K562 (cell line): ENCODE measurements around the gene ATP6V0E1. TPM values are rescaled to one million over a fixed set of nuclear protein-coding genes. Genes with fewer than 3 reads are reported as not detected.

Experiments
- ATAC-seq: fragments of 200-7000 bp; cut with Tn5 transposase; 3 replicates; pipeline ENCODE4 v1.9.1; 2020; ENCODE audit warnings: moderate library complexity
- BruUV-seq: library from RNA; stranded (reverse); fragments of 400-500 nt; replicated peaks from 2 replicates; lab custom pipeline; 2021; lab: Mats Ljungman, UMichigan
- CTCF ChIA-PET: fragments of 300-600 bp; formaldehyde crosslinking; extraction: SDS; loops from one replicate; lab custom pipeline; 2021; ENCODE audit warnings: low intra/inter-chr PET ratio; lab: Yijun Ruan, JAX
- POLR2A ChIA-PET: fragments of 300-600, 350-650 bp; sonication (Branson Sonifier 250); formaldehyde crosslinking; extraction: SDS; loops from one replicate; lab custom pipeline; 2021; ENCODE audit warnings: antibody characterized with exemption, inconsistent platforms; lab: Yijun Ruan, JAX
- DNase-seq, 4 experiments: peaks; one replicate each; pipeline versions ENCODE4 v3.0.0 to v3.0.0-alpha.2; 2011 to 2018; ENCODE audit warnings: low spot score in 3 of 4, mixed read lengths in 3 of 4; ENCODE audit errors: extremely low read depth in 1 of 4
- FAIRE-seq: peaks from 2 replicates; lab custom pipeline; 2011; peaks lifted over from hg19 to GRCh38; lab: Jason Lieb, UNC
- H2AFZ ChIP-seq: 2 replicates; pipeline ENCODE4 v1.6.0; 2011; ENCODE audit warnings: low read depth, low read length, control low read depth, inconsistent platforms
- H3K27ac ChIP-seq: fragments of 200-600 bp; 3 replicates; pipeline ENCODE4 v1.8.0; 2011; ENCODE audit warnings: low read depth, mild to moderate bottlenecking, control low read depth, inconsistent platforms, low read length, moderate library complexity, mixed read lengths; ENCODE audit errors: extremely low read depth
- H3K27me3 ChIP-seq, 2 experiments: fragments of 300-600 bp in 1 of 2; 2 replicates in 1 of 2; 3 replicates in 1 of 2; pipeline versions ENCODE4 v1.6.0 to v1.8.0; 2011; ENCODE audit warnings: inconsistent platforms in 2 of 2, low read length in 2 of 2, mild to moderate bottlenecking in 1 of 2, mixed read lengths in 1 of 2, moderate library complexity in 1 of 2; ENCODE audit not compliant: control insufficient read depth in 2 of 2, insufficient read depth in 2 of 2
- H3K36me3 ChIP-seq: fragments of 300-600 bp; 3 replicates; pipeline ENCODE4 v1.8.0; 2011; ENCODE audit warnings: mild to moderate bottlenecking, low read length, inconsistent platforms; ENCODE audit not compliant: control insufficient read depth, insufficient read depth
- H3K4me1 ChIP-seq, 2 experiments: fragments of 200-600 bp in 1 of 2; replicated peaks in 1 of 2; 2 replicates in 1 of 2; 3 replicates in 1 of 2; pipeline versions ENCODE4 v1.5.1 to v1.8.0; 2011; ENCODE audit warnings: inconsistent platforms in 2 of 2, low read length in 2 of 2, mild to moderate bottlenecking in 1 of 2, mixed read lengths in 1 of 2, moderate library complexity in 1 of 2; ENCODE audit not compliant: control insufficient read depth in 2 of 2, insufficient read depth in 2 of 2
- H3K4me2 ChIP-seq: 2 replicates; pipeline ENCODE4 v1.6.1; 2011; ENCODE audit warnings: low read length, control low read depth, inconsistent platforms, mixed read lengths; ENCODE audit not compliant: insufficient read depth
- H3K4me3 ChIP-seq: fragments of 200-600 bp; sonication (generic), shearing (Covaris generic); 2 replicates; pipeline ENCODE4 v1.5.1; 2016; ENCODE audit warnings: control low read depth, inconsistent platforms
- H3K79me2 ChIP-seq: fragments of 200-600 bp; 3 replicates; pipeline ENCODE4 v1.8.0; 2011; ENCODE audit warnings: low read length, inconsistent platforms; ENCODE audit not compliant: control insufficient read depth, insufficient read depth
- H3K9ac ChIP-seq, 2 experiments: 2 replicates each; pipeline versions ENCODE4 v1.6.0 to v1.6.1; 2011; ENCODE audit warnings: low read depth in 2 of 2, low read length in 2 of 2, control low read depth in 1 of 2, inconsistent platforms in 1 of 2, mild to moderate bottlenecking in 1 of 2, mixed read lengths in 1 of 2; ENCODE audit not compliant: insufficient read depth in 1 of 2
- H3K9me1 ChIP-seq: one replicate; pipeline ENCODE4 v1.6.0; 2011; ENCODE audit warnings: inconsistent platforms, mild to moderate bottlenecking, low read length, moderate library complexity; ENCODE audit not compliant: control insufficient read depth, insufficient read depth
- H3K9me3 ChIP-seq: replicated peaks from 2 replicates; pipeline ENCODE4 v1.5.1; 2011; ENCODE audit warnings: low read depth, low read length, inconsistent platforms; ENCODE audit not compliant: control insufficient read depth, insufficient read depth
- H4K20me1 ChIP-seq: replicated peaks from 2 replicates; pipeline ENCODE4 v1.6.1; 2011; ENCODE audit warnings: low read length, inconsistent platforms, mixed read lengths; ENCODE audit not compliant: control insufficient read depth, insufficient read depth
- BCOR ChIP-seq: fragments of 450-650 bp; IDR thresholded peaks from 2 replicates; pipeline ENCODE4 v1.6.1; 2016
- CBFB ChIP-seq: sonication (generic); formaldehyde crosslinking; IDR thresholded peaks from 2 replicates; pipeline ENCODE4 v1.4.0; 2020; ENCODE audit warnings: mild to moderate bottlenecking, missing genetic modification reagents
- CREM ChIP-seq: IDR thresholded peaks from 2 replicates; pipeline ENCODE4 v1.6.1; 2014; ENCODE audit warnings: antibody characterized with exemption, low read depth
- E2F3 ChIP-seq: fragments of 250-450 bp; sonication (Bioruptor Pico); IDR thresholded peaks from 2 replicates; pipeline ENCODE4 v1.4.0; 2020; ENCODE audit warnings: mild to moderate bottlenecking
- GTF2F1 ChIP-seq: IDR thresholded peaks from 2 replicates; pipeline ENCODE4 v1.6.1; 2011; ENCODE audit warnings: low read depth, low read length, improper control_type of control experiment
- KDM2B ChIP-seq: fragments of 250-450 bp; sonication (Bioruptor Pico); IDR thresholded peaks from 2 replicates; pipeline ENCODE4 v1.8.0; 2021; ENCODE audit warnings: mild to moderate bottlenecking, moderate library complexity
- KLF6 ChIP-seq: fragments of 250-450 bp; sonication (Bioruptor Pico); IDR thresholded peaks from 2 replicates; pipeline ENCODE4 v1.4.0; 2020; ENCODE audit warnings: mild to moderate bottlenecking, moderate library complexity, borderline replicate concordance
- NRF1 ChIP-seq, 2 experiments: fragments of 450-650 bp; IDR thresholded peaks in 1 of 2; conservative IDR thresholded peaks in 1 of 2; 2 replicates each; pipeline ENCODE4 v1.6.1; 2014; ENCODE audit warnings: mild to moderate bottlenecking in 2 of 2
- POLR2H ChIP-seq: IDR thresholded peaks from 2 replicates; pipeline ENCODE4 v1.6.1; 2016; ENCODE audit warnings: missing genetic modification characterization, low read depth, mild to moderate bottlenecking, control low read depth, missing compliant biosample characterization, moderate library complexity
- SNRNP70 ChIP-seq: fragments of 200-400 bp; formaldehyde crosslinking; optimal IDR thresholded peaks from 2 replicates; pipeline ENCODE3; 2017; ENCODE audit warnings: low read depth, low read length
- SPI1 ChIP-seq: IDR thresholded peaks from 2 replicates; pipeline ENCODE4 v1.6.1; 2011; ENCODE audit warnings: low read depth, low read length, control low read depth, borderline replicate concordance
- SRSF9 ChIP-seq: fragments of 200-400 bp; formaldehyde crosslinking; IDR thresholded peaks from 2 replicates; pipeline ENCODE4 v1.6.1; 2017; ENCODE audit warnings: low read depth, low read length, borderline replicate concordance
- XRCC3 ChIP-seq: fragments of 450-650 bp; IDR thresholded peaks from 2 replicates; pipeline ENCODE4 v1.6.1; 2017; ENCODE audit warnings: mild to moderate bottlenecking, moderate library complexity
- ZNF174 ChIP-seq: fragments of 250-450 bp; sonication (Bioruptor Pico); IDR thresholded peaks from 2 replicates; pipeline ENCODE4 v1.4.0; 2020; ENCODE audit warnings: mild to moderate bottlenecking
- WGBS: fragments of 100-300 bp; shearing (Covaris generic); methylation state at CpG from one replicate; pipeline ENCODE4 v1.1.6; 2016; ENCODE audit warnings: low coverage, mixed read lengths; ENCODE audit not compliant: insufficient coverage; ENCODE audit errors: missing lambda C conversion rate; 5-methylcytosine and 5-hydroxymethylcytosine counted together
- in situ Hi-C: fragments of 300-500 bp; cut with MboI; formaldehyde crosslinking; loops from 4 replicates; pipeline ENCODE4 v1.15.0; 2018; ENCODE audit warnings: inconsistent platforms, mixed read lengths
- intact Hi-C: fragments of 100-400 bp; cut with micrococcal nuclease; formaldehyde crosslinking; loops from 2 replicates; pipeline ENCODE4 v1.14.2; 2022
- polyA plus RNA-seq, 8 experiments: library from polyadenylated mRNA; depleted of rRNA in 4 of 8; stranded (reverse) in 5 of 8; unstranded in 3 of 8; fragments of >200 nt; fragmentation: Nextera tagmentation in 2 of 8; fragmentation: Illumina TruSeq in 1 of 8; extraction: Ambion mirVana in 2 of 8; extraction: Trizol in 1 of 8; gene quantifications; 2 replicates each; pipeline versions ENCODE4 v1.2.1 to v1.2.3, GENCODE V29; 2011 to 2014; ENCODE audit warnings: inconsistent platforms in 1 of 8, missing spikeins in 1 of 8
- total RNA-seq, 7 experiments: library from RNA; depleted of rRNA in 6 of 7; stranded (reverse); fragments of >200 nt in 6 of 7; fragmentation: Illumina TruSeq in 2 of 7; extraction: Trizol in 2 of 7; gene quantifications; 2 replicates each; pipeline versions ENCODE4 v1.2.1 to v1.2.3, GENCODE V29; 2011 to 2021; ENCODE audit warnings: low replicate concordance in 1 of 7
- TF ChIP-seq, protein P1 (sequence below): fragments of 450-650 bp; formaldehyde crosslinking; IDR thresholded peaks from 2 replicates; pipeline ENCODE4 v1.4.0; 2022; ENCODE audit warnings: missing genetic modification characterization
- TF ChIP-seq, protein P2 (sequence below): sonication (generic); formaldehyde crosslinking; IDR thresholded peaks from 2 replicates; pipeline ENCODE4 v1.8.0; 2023; ENCODE audit warnings: mild to moderate bottlenecking, missing genetic modification reagents
- TF ChIP-seq, protein P3 (sequence below): sonication (generic); formaldehyde crosslinking; IDR thresholded peaks from 2 replicates; pipeline ENCODE4 v1.5.0; 2020; ENCODE audit warnings: missing genetic modification reagents
- TF ChIP-seq, protein P4 (sequence below), 2 experiments: fragments of 200-800 bp in 1 of 2; sonication (Bioruptor generic) in 1 of 2; sonication (generic) in 1 of 2; formaldehyde crosslinking in 1 of 2; IDR thresholded peaks in 1 of 2; conservative IDR thresholded peaks in 1 of 2; 2 replicates each; pipeline versions ENCODE4 v1.5.0 to v1.6.1; 2016 to 2020; ENCODE audit warnings: missing compliant biosample characterization in 1 of 2, missing genetic modification characterization in 1 of 2, missing genetic modification reagents in 1 of 2

Gene ATP6V0E1
- total and polyA plus RNA-seq, 9 of the 15 experiments (the other 6 are each of a cell fraction or from before 2014, with no cell fraction given), result 63.8 to 395 (median 112) TPM

DNA sequence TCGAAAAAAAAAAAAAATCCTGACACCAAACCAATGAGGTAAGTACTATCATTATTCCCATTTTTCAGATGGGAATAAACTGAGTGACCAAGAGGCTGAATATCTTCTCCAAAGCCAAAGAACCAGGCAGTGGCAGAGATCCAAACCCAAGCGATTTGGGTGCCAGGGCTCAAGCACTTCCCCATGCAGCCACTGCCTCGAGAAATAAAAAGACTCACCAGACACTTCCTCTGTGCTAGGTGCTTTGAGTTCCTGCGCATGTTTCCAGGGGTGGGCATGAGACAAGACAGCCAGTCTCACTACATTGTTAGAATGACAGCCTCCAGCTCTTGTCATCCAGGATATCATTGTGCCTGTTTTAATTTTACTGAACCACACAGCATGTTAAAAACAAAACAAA is 26.6 kb upstream of the ATP6V0E1 start:
- FAIRE-seq, result no peak

More for the DNA sequence above, 26.6 kb upstream of the ATP6V0E1 start:
- H3K4me2 ChIP-seq, result no peak overlapping the region
- H4K20me1 ChIP-seq, result no peaks in the 10 kb centered on the region; the same call in 1 of the 2 replicates
- H2AFZ ChIP-seq, result no peak overlapping the region
- DNase-seq, result no peak
- H3K9ac ChIP-seq, result no peak overlapping the region
- ChIA-PET CTCF (no interaction called here), POLR2A (no interaction called here)
- H3K4me1 ChIP-seq, result peaks cover 7 to 8% of the 10 kb centered on the region in 2 experiments; a peak in 4 of 5 replicates
- H3K36me3 ChIP-seq, result peaks cover 16% of the 10 kb centered on the region; the same call in 2 of the 3 replicates
- in situ Hi-C loops, result no loop called here
- 0 out of 5 replicates have a peak, but pooled peaks cover 0 to 2% of the 10 kb centered on the region in 2 experiments for H3K27me3 ChIP-seq
- BruUV-seq, result no TSS peak
- no peak for TF ChIP-seq CBFB (CRISPR knock-in tag)
- TF ChIP-seq CREM, result no peak
- TF ChIP-seq, protein P1, sequence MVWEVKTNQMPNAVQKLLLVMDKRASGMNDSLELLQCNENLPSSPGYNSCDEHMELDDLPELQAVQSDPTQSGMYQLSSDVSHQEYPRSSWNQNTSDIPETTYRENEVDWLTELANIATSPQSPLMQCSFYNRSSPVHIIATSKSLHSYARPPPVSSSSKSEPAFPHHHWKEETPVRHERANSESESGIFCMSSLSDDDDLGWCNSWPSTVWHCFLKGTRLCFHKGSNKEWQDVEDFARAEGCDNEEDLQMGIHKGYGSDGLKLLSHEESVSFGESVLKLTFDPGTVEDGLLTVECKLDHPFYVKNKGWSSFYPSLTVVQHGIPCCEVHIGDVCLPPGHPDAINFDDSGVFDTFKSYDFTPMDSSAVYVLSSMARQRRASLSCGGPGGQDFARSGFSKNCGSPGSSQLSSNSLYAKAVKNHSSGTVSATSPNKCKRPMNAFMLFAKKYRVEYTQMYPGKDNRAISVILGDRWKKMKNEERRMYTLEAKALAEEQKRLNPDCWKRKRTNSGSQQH (CRISPR knock-in tag), result no peak
- no peak for TF ChIP-seq SRSF9
- TF ChIP-seq KDM2B (CRISPR knock-in tag), result no peak
- no peak for TF ChIP-seq POLR2H (tag)
- no peak for TF ChIP-seq ZNF174 (CRISPR knock-in tag)
- TF ChIP-seq BCOR, result no peak
- TF ChIP-seq SNRNP70, result no peak
- TF ChIP-seq, protein P2, sequence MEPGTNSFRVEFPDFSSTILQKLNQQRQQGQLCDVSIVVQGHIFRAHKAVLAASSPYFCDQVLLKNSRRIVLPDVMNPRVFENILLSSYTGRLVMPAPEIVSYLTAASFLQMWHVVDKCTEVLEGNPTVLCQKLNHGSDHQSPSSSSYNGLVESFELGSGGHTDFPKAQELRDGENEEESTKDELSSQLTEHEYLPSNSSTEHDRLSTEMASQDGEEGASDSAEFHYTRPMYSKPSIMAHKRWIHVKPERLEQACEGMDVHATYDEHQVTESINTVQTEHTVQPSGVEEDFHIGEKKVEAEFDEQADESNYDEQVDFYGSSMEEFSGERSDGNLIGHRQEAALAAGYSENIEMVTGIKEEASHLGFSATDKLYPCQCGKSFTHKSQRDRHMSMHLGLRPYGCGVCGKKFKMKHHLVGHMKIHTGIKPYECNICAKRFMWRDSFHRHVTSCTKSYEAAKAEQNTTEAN (CRISPR knock-in tag), result no peak
- TF ChIP-seq E2F3 (CRISPR knock-in tag), result no peak
- TF ChIP-seq GTF2F1, result no peak
- TF ChIP-seq KLF6 (CRISPR knock-in tag), result no peak
- TF ChIP-seq, protein P3, sequence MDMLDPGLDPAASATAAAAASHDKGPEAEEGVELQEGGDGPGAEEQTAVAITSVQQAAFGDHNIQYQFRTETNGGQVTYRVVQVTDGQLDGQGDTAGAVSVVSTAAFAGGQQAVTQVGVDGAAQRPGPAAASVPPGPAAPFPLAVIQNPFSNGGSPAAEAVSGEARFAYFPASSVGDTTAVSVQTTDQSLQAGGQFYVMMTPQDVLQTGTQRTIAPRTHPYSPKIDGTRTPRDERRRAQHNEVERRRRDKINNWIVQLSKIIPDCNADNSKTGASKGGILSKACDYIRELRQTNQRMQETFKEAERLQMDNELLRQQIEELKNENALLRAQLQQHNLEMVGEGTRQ (CRISPR knock-in tag), result no peak
- TF ChIP-seq SPI1, result peak; percentile 24; the same call in 1 of the 2 replicates
- no peak for TF ChIP-seq XRCC3
- TF ChIP-seq, protein P4, sequence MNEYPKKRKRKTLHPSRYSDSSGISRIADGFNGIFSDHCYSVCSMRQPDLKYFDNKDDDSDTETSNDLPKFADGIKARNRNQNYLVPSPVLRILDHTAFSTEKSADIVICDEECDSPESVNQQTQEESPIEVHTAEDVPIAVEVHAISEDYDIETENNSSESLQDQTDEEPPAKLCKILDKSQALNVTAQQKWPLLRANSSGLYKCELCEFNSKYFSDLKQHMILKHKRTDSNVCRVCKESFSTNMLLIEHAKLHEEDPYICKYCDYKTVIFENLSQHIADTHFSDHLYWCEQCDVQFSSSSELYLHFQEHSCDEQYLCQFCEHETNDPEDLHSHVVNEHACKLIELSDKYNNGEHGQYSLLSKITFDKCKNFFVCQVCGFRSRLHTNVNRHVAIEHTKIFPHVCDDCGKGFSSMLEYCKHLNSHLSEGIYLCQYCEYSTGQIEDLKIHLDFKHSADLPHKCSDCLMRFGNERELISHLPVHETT (CRISPR knock-in tag; conservative IDR thresholded peaks at IDR 0.05 in 1 of 2, IDR thresholded peaks at IDR 0.05 in 1 of 2), result no peak
- TF ChIP-seq NRF1 (conservative IDR thresholded peaks at IDR 0.05 in 1 of 2, IDR thresholded peaks at IDR 0.05 in 1 of 2), result peak in 1 of 2 experiments; percentile 31; a peak in 2 of 4 replicates
- no peak overlapping the region for H3K4me3 ChIP-seq
- no peaks in the 10 kb centered on the region for H3K9me3 ChIP-seq
- peaks cover 4% of the 10 kb centered on the region for H3K9me1 ChIP-seq
- H3K27ac ChIP-seq, result no peak overlapping the region
- intact Hi-C loops, result no loop called here
- peaks cover 15% of the 10 kb centered on the region; the same call in 2 of the 3 replicates for H3K79me2 ChIP-seq
- ATAC-seq, result no peak
- 22% methylated on average over 4 of the region's 4 CpGs for whole genome bisulfite sequencing
